Activated T-cell treated with anti-CD3 and anti-CD28 coated beads, Interleukin-2, amount 50 U/mL, for 72 hours (primary cell): ENCODE measurements around the gene ALKBH5. TPM values are rescaled to one million over a fixed set of nuclear protein-coding genes. Genes with fewer than 3 reads are reported as not detected.

Experiments
- ATAC-seq, 2 donors: fragments of 150-1000 bp; cut with Tn5 transposase; replicated peaks in 1 of 2; 2 replicates each; pipeline ENCODE4 v1.10.0; 2021; ENCODE audit warnings: moderate library complexity in 2 of 2, mild to moderate bottlenecking in 1 of 2
- DNase-seq, 2 donors: peaks; one replicate each; pipeline ENCODE4 v3.0.0; 2021 to 2022; ENCODE audit warnings: mixed read lengths in 1 of 2
- H3K27ac Mint-ChIP-seq: one replicate; pipeline ENCODE4 v1.8.0; 2022; ENCODE audit warnings: mild to moderate bottlenecking, moderate library complexity, mixed read lengths
- H3K27me3 Mint-ChIP-seq: one replicate; pipeline ENCODE4 v1.8.0; 2022; ENCODE audit warnings: low read depth, mixed read lengths
- H3K36me3 Mint-ChIP-seq, 2 donors: one replicate each; pipeline ENCODE4 v1.8.0; 2022; ENCODE audit warnings: mixed read lengths in 2 of 2, mild to moderate bottlenecking in 1 of 2; ENCODE audit not compliant: insufficient read depth in 2 of 2
- H3K4me1 Mint-ChIP-seq: one replicate; pipeline ENCODE4 v1.8.0; 2022; ENCODE audit warnings: low read depth, mixed read lengths
- H3K4me3 Mint-ChIP-seq, 2 donors: one replicate each; pipeline ENCODE4 v1.8.0; 2022; ENCODE audit warnings: mild to moderate bottlenecking in 2 of 2, mixed read lengths in 2 of 2, moderate library complexity in 2 of 2
- H3K9me3 Mint-ChIP-seq, 2 donors: one replicate each; pipeline ENCODE4 v1.8.0; 2022; ENCODE audit warnings: mixed read lengths in 2 of 2
- total RNA-seq, 2 donors: library from RNA; stranded (reverse); gene quantifications; one replicate each; pipeline ENCODE4 v1.2.3, GENCODE V29; 2022

Gene ALKBH5
- total RNA-seq, 2 donors from 2014 or later, result 125 to 133 TPM

DNA sequence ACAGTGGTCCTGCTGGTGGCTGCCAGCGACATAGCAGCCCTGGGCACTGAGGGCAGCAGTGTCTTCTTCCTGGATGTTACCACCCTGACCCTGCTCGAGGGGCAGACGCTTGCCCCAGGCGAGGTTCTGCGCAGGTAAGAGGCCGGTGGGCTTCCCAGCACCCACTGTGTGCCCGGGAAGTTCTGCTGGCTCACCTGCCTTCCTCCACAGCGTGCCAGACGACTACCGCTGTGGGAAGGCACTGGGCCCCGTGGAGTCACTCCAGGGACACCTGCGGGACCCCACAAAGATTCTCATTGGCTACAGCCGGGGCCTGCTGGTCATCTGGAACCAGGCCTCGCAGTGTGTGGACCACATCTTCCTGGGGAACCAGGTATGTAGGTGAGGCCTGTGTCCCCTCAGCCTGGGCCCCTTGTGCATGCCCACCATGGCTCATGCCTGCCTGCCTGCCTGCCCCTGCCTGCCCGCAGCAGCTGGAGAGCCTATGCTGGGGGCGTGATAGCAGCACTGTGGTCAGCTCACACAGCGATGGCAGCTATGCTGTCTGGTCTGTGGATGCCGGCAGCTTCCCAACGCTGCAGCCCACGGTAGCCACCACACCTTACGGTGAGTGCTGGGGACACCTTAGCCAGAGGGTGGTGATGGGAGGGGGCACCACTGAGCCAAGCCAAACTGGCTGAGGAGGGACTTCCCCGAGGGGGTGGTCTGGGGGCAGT is 50.3 kb downstream of the ALKBH5 start:
- DNase-seq, result no peak
- Mint-ChIP-seq H3K27me3 (no peaks in the 10 kb centered on the region), H3K36me3 (no peaks in the 10 kb centered on the region), H3K27ac (no peak overlapping the region), H3K9me3 (no peaks in the 10 kb centered on the region), H3K4me3 (no peak overlapping the region), H3K4me1 (peaks cover 18% of the 10 kb centered on the region)
- no peak for ATAC-seq

GRCh38 chr17:18234853-18235380 is 51.3 kb downstream of the ALKBH5 start:
- Mint-ChIP-seq H3K4me1 (peaks cover 18% of the 10 kb centered on the region), H3K4me3 (no peak overlapping the region), H3K36me3 (no peaks in the 10 kb centered on the region), H3K27ac (no peak overlapping the region), H3K9me3 (no peaks in the 10 kb centered on the region), H3K27me3 (no peaks in the 10 kb centered on the region)
- ATAC-seq (no peak), DNase-seq (no peak)

DNA sequence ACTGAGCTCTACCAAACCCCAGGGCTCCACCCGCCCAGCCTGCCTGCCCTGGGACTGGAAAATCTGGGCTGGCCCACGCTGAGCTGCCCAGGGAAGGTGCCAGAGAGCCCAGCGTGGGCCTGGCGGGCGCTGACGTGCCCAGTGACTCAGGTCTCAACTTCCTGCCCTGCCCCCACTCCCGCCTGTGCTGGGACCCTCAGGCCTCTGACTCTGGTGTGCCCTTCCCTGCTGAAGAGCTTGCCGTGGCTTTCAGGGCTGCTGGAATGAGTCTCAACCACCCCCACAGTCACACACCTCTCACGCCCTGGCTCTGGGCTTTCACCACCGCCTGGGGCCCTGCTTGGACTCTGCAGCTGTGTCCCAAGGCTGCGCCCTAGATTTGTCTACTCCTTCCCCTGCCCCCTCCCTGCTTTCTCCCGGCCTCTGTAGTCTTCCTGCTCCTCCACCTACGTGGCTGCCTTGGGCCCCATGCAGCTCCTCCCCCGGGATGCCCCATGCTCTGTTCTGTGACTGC is 52.2 kb downstream of the ALKBH5 start:
- H3K27me3 Mint-ChIP-seq, result no peaks in the 10 kb centered on the region
- no peaks in the 10 kb centered on the region for H3K9me3 Mint-ChIP-seq
- H3K4me1 Mint-ChIP-seq, result peaks cover 18% of the 10 kb centered on the region
- ATAC-seq (peak; percentile 73 to 80), DNase-seq (peak; percentile 51 to 54)
- no peaks in the 10 kb centered on the region for H3K36me3 Mint-ChIP-seq
- peak overlapping the region; percentile 37 to 49 for H3K4me3 Mint-ChIP-seq
- H3K27ac Mint-ChIP-seq, result peak overlapping the region; percentile 88

- no peaks in the 10 kb centered on the region for H3K27me3 Mint-ChIP-seq
- H3K27ac Mint-ChIP-seq, result no peak overlapping the region
- H3K4me3 Mint-ChIP-seq, result no peak overlapping the region
- DNase-seq (no peak), ATAC-seq (no peak)
- H3K9me3 Mint-ChIP-seq, result no peaks in the 10 kb centered on the region
- no peaks in the 10 kb centered on the region for H3K36me3 Mint-ChIP-seq
- peaks cover 18% of the 10 kb centered on the region for H3K4me1 Mint-ChIP-seq
These were observed 52.9 kb downstream of the ALKBH5 start for GRCh38 chr17:18236494-18236893.

DNA sequence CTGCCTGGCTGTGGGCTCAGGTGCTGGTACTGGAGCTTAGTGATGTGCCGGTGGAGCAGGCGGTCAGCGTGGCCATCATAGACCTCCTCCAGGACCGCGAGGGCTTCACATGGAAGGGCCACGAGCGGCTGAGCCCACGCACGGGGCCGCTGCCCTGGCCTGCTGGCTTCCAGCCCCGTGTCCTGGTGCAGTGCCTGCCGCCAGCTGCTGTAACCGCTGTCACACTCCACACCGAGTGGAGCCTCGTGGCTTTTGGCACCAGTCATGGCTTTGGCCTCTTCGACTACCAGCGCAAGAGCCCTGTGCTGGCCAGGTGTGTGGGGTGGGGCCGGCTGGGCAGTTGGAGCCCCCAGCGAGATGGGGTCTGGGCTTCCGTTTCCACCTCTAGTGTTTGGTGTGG is 53.8 kb downstream of the ALKBH5 start:
- Mint-ChIP-seq H3K27me3 (no peaks in the 10 kb centered on the region), H3K4me1 (peaks cover 18% of the 10 kb centered on the region), H3K27ac (no peak overlapping the region), H3K36me3 (no peaks in the 10 kb centered on the region), H3K4me3 (no peak overlapping the region), H3K9me3 (no peaks in the 10 kb centered on the region)
- no peak for ATAC-seq
- no peak for DNase-seq

- Mint-ChIP-seq H3K36me3 (no peaks in the 10 kb centered on the region), H3K4me3 (no peak overlapping the region), H3K4me1 (peaks cover 18% of the 10 kb centered on the region), H3K9me3 (no peaks in the 10 kb centered on the region), H3K27ac (no peak overlapping the region), H3K27me3 (no peaks in the 10 kb centered on the region)
- no peak for DNase-seq
- ATAC-seq, result no peak
These were observed 54.7 kb downstream of the ALKBH5 start for GRCh38 chr17:18238299-18238698.

DNA sequence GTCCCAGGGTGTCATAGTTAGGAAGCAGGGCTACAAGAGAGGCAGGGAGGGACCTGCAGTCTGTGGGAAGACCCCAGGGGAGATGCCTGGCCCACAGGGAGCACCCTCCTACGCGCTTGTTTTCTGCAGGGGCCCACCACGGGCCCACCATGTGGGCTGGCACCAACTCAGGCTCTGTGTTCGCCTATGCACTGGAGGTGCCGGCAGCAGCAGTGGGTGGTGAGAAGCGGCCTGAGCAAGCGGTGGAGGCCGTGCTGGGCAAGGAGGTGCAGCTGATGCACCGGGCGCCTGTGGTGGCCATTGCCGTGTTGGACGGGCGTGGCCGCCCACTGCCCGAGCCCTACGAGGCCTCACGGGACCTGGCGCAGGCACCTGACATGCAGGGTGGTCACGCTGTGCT is 56.8 kb downstream of the ALKBH5 start:
- no peak for DNase-seq
- no peak for ATAC-seq
- no peak overlapping the region for H3K4me3 Mint-ChIP-seq
- no peaks in the 10 kb centered on the region for H3K36me3 Mint-ChIP-seq
- H3K27me3 Mint-ChIP-seq, result no peaks in the 10 kb centered on the region
- peaks cover 10% of the 10 kb centered on the region for H3K4me1 Mint-ChIP-seq
- no peak overlapping the region for H3K27ac Mint-ChIP-seq
- H3K9me3 Mint-ChIP-seq, result no peaks in the 10 kb centered on the region

DNA sequence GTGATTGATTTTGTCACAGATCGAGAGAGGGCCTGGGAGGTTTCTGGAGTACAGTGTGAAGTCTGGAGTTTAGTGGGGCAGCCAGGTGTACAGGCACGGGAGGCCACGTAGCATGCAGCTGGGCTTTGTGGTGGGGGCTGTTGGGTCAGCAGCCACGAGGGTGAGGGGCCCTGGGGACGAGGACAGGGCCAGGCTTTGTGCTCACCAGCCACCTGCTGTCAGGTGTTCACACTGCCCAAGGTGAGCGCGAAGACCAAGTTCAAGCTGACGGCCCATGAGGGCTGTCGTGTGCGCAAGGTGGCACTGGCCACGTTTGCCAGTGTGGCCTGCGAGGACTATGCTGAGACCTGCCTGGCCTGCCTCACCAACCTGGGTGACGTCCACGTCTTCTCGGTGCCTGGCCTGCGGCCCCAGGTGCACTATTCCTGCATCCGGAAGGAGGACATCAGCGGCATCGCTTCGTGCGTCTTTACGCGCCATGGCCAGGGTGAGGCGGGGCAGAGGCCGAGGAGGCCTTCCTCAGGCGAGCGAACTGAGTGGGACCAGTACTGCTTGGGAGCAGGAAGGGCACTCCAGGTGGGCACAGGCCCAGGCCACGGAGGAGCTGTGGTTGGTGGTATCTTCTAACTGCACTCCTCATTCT is 57.7 kb downstream of the ALKBH5 start:
- H3K36me3 Mint-ChIP-seq, result no peaks in the 10 kb centered on the region
- no peaks in the 10 kb centered on the region for H3K9me3 Mint-ChIP-seq
- H3K4me1 Mint-ChIP-seq, result peaks cover 1% of the 10 kb centered on the region
- no peak overlapping the region for H3K27ac Mint-ChIP-seq
- no peak for ATAC-seq
- H3K4me3 Mint-ChIP-seq, result no peak overlapping the region
- H3K27me3 Mint-ChIP-seq, result no peaks in the 10 kb centered on the region
- no peak for DNase-seq

GRCh38 chr17:18245038-18245776 is 61.6 kb downstream of the ALKBH5 start:
- DNase-seq (no peak), ATAC-seq (no peak)
- H3K4me3 Mint-ChIP-seq, result no peak overlapping the region
- no peaks in the 10 kb centered on the region for H3K27me3 Mint-ChIP-seq
- H3K9me3 Mint-ChIP-seq, result no peaks in the 10 kb centered on the region
- H3K36me3 Mint-ChIP-seq, result peaks cover 3 to 4% of the 10 kb centered on the region in 2 donors
- H3K4me1 Mint-ChIP-seq, result no peaks in the 10 kb centered on the region
- no peak overlapping the region for H3K27ac Mint-ChIP-seq

GRCh38 chr17:18246109-18246725 is 62.6 kb downstream of the ALKBH5 start:
- ATAC-seq (no peak), DNase-seq (no peak)
- no peak overlapping the region for H3K4me3 Mint-ChIP-seq
- H3K27ac Mint-ChIP-seq, result no peak overlapping the region
- no peaks in the 10 kb centered on the region for H3K4me1 Mint-ChIP-seq
- H3K9me3 Mint-ChIP-seq, result no peaks in the 10 kb centered on the region
- H3K36me3 Mint-ChIP-seq, result peaks cover 3 to 4% of the 10 kb centered on the region in 2 donors
- H3K27me3 Mint-ChIP-seq, result no peaks in the 10 kb centered on the region

GRCh38 chr17:18246880-18247612 is 63.4 kb downstream of the ALKBH5 start:
- H3K4me3 Mint-ChIP-seq, result no peak overlapping the region
- no peak for ATAC-seq
- H3K4me1 Mint-ChIP-seq, result no peaks in the 10 kb centered on the region
- no peaks in the 10 kb centered on the region for H3K9me3 Mint-ChIP-seq
- DNase-seq, result peak; percentile 31 to 44
- no peaks in the 10 kb centered on the region for H3K27me3 Mint-ChIP-seq
- H3K27ac Mint-ChIP-seq, result no peak overlapping the region
- H3K36me3 Mint-ChIP-seq, result peaks cover 3 to 4% of the 10 kb centered on the region in 2 donors

GRCh38 chr17:18247613-18248001 is 64.0 kb downstream of the ALKBH5 start:
- no peaks in the 10 kb centered on the region for H3K9me3 Mint-ChIP-seq
- H3K4me3 Mint-ChIP-seq, result no peak overlapping the region
- H3K4me1 Mint-ChIP-seq, result no peaks in the 10 kb centered on the region
- DNase-seq (no peak), ATAC-seq (no peak)
- peaks cover 4% of the 10 kb centered on the region in 2 donors for H3K36me3 Mint-ChIP-seq
- H3K27me3 Mint-ChIP-seq, result no peaks in the 10 kb centered on the region
- no peak overlapping the region for H3K27ac Mint-ChIP-seq
